HepG2 (cell line): ENCODE results near the gene SRRM3. TPM values are rescaled to one million over a fixed set of nuclear protein-coding genes. Genes with fewer than 3 reads are reported as not detected.

ENCODE experiments used
- BRD4 ChIP-seq: sonication (generic); formaldehyde crosslinking; IDR thresholded peaks from 2 replicates; pipeline ENCODE4 v1.4.0; 2020; ENCODE audit warnings: missing genetic modification reagents
- DDIT3 ChIP-seq: sonication (generic); formaldehyde crosslinking; IDR thresholded peaks from 2 replicates; pipeline ENCODE4 v1.4.0; 2020; ENCODE audit warnings: mild to moderate bottlenecking, missing genetic modification reagents
- ELF3 ChIP-seq: IDR thresholded peaks from 2 replicates; pipeline ENCODE4 v1.6.1; 2016; ENCODE audit warnings: missing genetic modification reagents, missing compliant biosample characterization
- HMGXB4 ChIP-seq, 2 experiments: sonication (generic) in 1 of 2; formaldehyde crosslinking in 1 of 2; IDR thresholded peaks; 2 replicates each; pipeline versions ENCODE4 v1.4.0 to v1.6.1; 2018 to 2020; ENCODE audit warnings: missing genetic modification reagents in 2 of 2, borderline replicate concordance in 1 of 2, low read depth in 1 of 2, mild to moderate bottlenecking in 1 of 2, missing biosample characterization in 1 of 2
- IKZF1 ChIP-seq: fragments of 450-650 bp; IDR thresholded peaks from 2 replicates; pipeline ENCODE4 v1.7.1; 2016
- JUNB ChIP-seq: sonication (generic); formaldehyde crosslinking; IDR thresholded peaks from 2 replicates; pipeline ENCODE4 v1.8.0; 2022; ENCODE audit warnings: missing genetic modification reagents, mild to moderate bottlenecking, borderline replicate concordance
- MED1 ChIP-seq: sonication (generic); formaldehyde crosslinking; IDR thresholded peaks from 2 replicates; pipeline ENCODE4 v1.4.0; 2020; ENCODE audit warnings: missing genetic modification reagents
- MXD4 ChIP-seq: IDR thresholded peaks from 2 replicates; pipeline ENCODE4 v1.6.1; 2016; ENCODE audit warnings: mild to moderate bottlenecking, missing biosample characterization, missing genetic modification reagents
- PAF1 ChIP-seq: IDR thresholded peaks from 2 replicates; pipeline ENCODE4 v1.6.1; 2016; ENCODE audit warnings: missing genetic modification reagents, missing compliant biosample characterization
- RXRB ChIP-seq: IDR thresholded peaks from 2 replicates; pipeline ENCODE4 v1.6.1; 2016; ENCODE audit warnings: borderline replicate concordance, missing genetic modification reagents, missing compliant biosample characterization
- TAF1 ChIP-seq: sonication (generic); formaldehyde crosslinking; IDR thresholded peaks from 2 replicates; pipeline ENCODE4 v1.4.0; 2020; ENCODE audit warnings: missing genetic modification reagents
- ZBTB21 ChIP-seq: sonication (generic); formaldehyde crosslinking; IDR thresholded peaks from 2 replicates; pipeline ENCODE4 v1.4.0; 2020; ENCODE audit warnings: missing genetic modification reagents
- ZNF124 ChIP-seq: sonication (generic); formaldehyde crosslinking; IDR thresholded peaks from 2 replicates; pipeline ENCODE4 v1.4.0; 2020; ENCODE audit warnings: missing genetic modification reagents
- ZNF274 ChIP-seq: sonication (generic); formaldehyde crosslinking; IDR thresholded peaks from 2 replicates; pipeline ENCODE4 v1.5.1; 2020; ENCODE audit warnings: mild to moderate bottlenecking, missing genetic modification reagents
- ZNF30 ChIP-seq: sonication (generic); formaldehyde crosslinking; IDR thresholded peaks from 2 replicates; pipeline ENCODE4 v1.5.0; 2020; ENCODE audit warnings: mild to moderate bottlenecking, missing genetic modification reagents
- ZNF383 ChIP-seq: sonication (generic); formaldehyde crosslinking; IDR thresholded peaks from 2 replicates; pipeline ENCODE4 v1.4.0; 2020; ENCODE audit warnings: missing genetic modification reagents, mild to moderate bottlenecking, borderline replicate concordance
- ZNF496 ChIP-seq: sonication (generic); formaldehyde crosslinking; IDR thresholded peaks from 2 replicates; pipeline ENCODE4 v1.8.1; 2023; ENCODE audit warnings: mild to moderate bottlenecking, moderate library complexity, missing genetic modification reagents; ENCODE audit not compliant: insufficient replicate concordance
- ZNF687 ChIP-seq: sonication (generic); formaldehyde crosslinking; IDR thresholded peaks from 2 replicates; pipeline ENCODE4 v1.5.1; 2020; ENCODE audit warnings: mild to moderate bottlenecking, missing genetic modification reagents, moderate library complexity
- ZNF777 ChIP-seq: sonication (generic); formaldehyde crosslinking; IDR thresholded peaks from 2 replicates; pipeline ENCODE4 v1.4.0; 2020; ENCODE audit warnings: missing genetic modification reagents
- ZNF782 ChIP-seq: sonication (generic); formaldehyde crosslinking; IDR thresholded peaks from 2 replicates; pipeline ENCODE4 v1.4.0; 2020; ENCODE audit warnings: missing genetic modification reagents, mild to moderate bottlenecking, borderline replicate concordance
- ZNF883 ChIP-seq: sonication (generic); formaldehyde crosslinking; IDR thresholded peaks from 2 replicates; pipeline ENCODE4 v1.5.1; 2020; ENCODE audit warnings: mild to moderate bottlenecking, missing genetic modification reagents; ENCODE audit errors: not compliant biosample characterization
- polyA plus RNA-seq, 8 experiments: library from polyadenylated mRNA; depleted of rRNA in 3 of 8; stranded (reverse) in 7 of 8; unstranded in 1 of 8; fragments of >200 nt; fragmentation: Illumina TruSeq in 4 of 8; extraction: Trizol in 4 of 8; gene quantifications; 2 replicates each; pipeline versions ENCODE4 v1.2.1 to v1.2.3, GENCODE V29; 2011 to 2016; ENCODE audit warnings: low read depth in 4 of 8, missing spikeins in 1 of 8, mixed read lengths in 1 of 8; ENCODE audit not compliant: insufficient read depth in 1 of 8
- total RNA-seq, 5 experiments: library from RNA; depleted of rRNA; stranded (reverse); fragments of >200 nt; fragmentation: Illumina TruSeq; extraction: Trizol; gene quantifications; 2 replicates each; pipeline ENCODE4 v1.2.3, GENCODE V29; 2016; ENCODE audit warnings: low read depth in 1 of 5

SRRM3 gene
- total and polyA plus RNA-seq, 2 of the 13 experiments (the other 11 are each of a cell fraction or from before 2014, with no cell fraction given) = 0.13 to 0.54 TPM

- peak; percentile 74; the same call in 1 of the 2 replicates for TF ChIP-seq ZNF782 (CRISPR knock-in tag)
- no peak for TF ChIP-seq ELF3 (CRISPR knock-in tag)
- peak; percentile 89 for TF ChIP-seq ZNF883 (CRISPR knock-in tag)
- peak; percentile 73 for TF ChIP-seq MED1 (CRISPR knock-in tag)
- 0 out of 2 replicates have a peak, but pooled peaks have one; percentile 42 for TF ChIP-seq ZNF124 (CRISPR knock-in tag)
- 0 out of 2 replicates have a peak, but pooled peaks have one; percentile 33 for TF ChIP-seq MXD4 (CRISPR knock-in tag)
- no peak for TF ChIP-seq IKZF1
- peak; percentile 95 for TF ChIP-seq ZNF687 (CRISPR knock-in tag)
- TF ChIP-seq PAF1 = no peak
- TF ChIP-seq ZNF274 (CRISPR knock-in tag) = peak; percentile 53; the same call in 1 of the 2 replicates
- peak; percentile 91 for TF ChIP-seq TAF1 (CRISPR knock-in tag)
- no peak for TF ChIP-seq DDIT3
- peak; percentile 9; the same call in 1 of the 2 replicates for TF ChIP-seq RXRB (CRISPR knock-in tag)
- no peak for TF ChIP-seq ZNF383 (CRISPR knock-in tag)
- peak; percentile 49 for TF ChIP-seq ZNF777
- TF ChIP-seq ZNF496 (CRISPR knock-in tag) = no peak
- TF ChIP-seq HMGXB4 (CRISPR knock-in tag; IDR thresholded peaks at IDR 0.05; ENCODE audit: borderline replicate concordance in 1 of 2, low read depth in 1 of 2) = peak; percentile 85 to 88
- peak; percentile 55; the same call in 1 of the 2 replicates for TF ChIP-seq BRD4
- peak; percentile 100 for TF ChIP-seq ZBTB21 (CRISPR knock-in tag)
- TF ChIP-seq JUNB (CRISPR knock-in tag) = no peak
- TF ChIP-seq ZNF30 (CRISPR knock-in tag) = no peak
These were observed 35.1 kb upstream of the SRRM3 start (continued) for GRCh38 chr7:76166404-76167255.
